Right lobe of liver (tissue), 4 donors: ENCODE data around the gene RNLS.

Source experiments
- POLR2A ChIP-seq: fragments of 450-650 bp; IDR thresholded peaks from one replicate; pipeline ENCODE4 v1.6.1; 2017; ENCODE audit warnings: antibody characterized with exemption, mild to moderate bottlenecking
- TF ChIP-seq, protein P1 (sequence below), 4 donors: fragments of 200-600 bp in 3 of 4; fragments of 450-650 bp in 1 of 4; IDR thresholded peaks; one replicate each; pipeline versions ENCODE4 v1.5.1 to v1.8.0; 2016 to 2022; ENCODE audit warnings: antibody characterized with exemption in 4 of 4, mild to moderate bottlenecking in 2 of 4
- donor health status: DM: no; HTN: no; CAD: no.
- donor health status: DM: no; HTN: no; CAD: no.
- donor health status: DM: no; HTN: yes; CAD: no.

DNA sequence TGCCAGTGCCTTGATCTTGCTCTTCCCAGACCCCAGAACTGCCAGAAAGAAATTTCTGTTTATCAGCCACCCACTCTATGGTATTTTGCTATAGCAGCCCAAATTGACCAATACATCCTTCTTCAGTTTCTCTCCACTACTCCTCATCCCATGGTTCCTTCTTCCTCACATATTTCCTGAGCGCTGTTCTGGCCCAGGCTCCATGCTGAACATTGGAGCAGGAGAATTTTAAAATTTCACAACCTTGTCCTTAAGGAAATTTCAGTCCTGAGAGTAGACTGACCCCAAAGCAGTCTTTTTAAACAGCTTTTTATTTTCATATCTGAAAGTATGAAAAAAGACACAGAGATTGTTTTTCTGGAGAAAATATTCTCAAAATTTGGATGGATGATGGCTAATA is 297.1 kb downstream of the RNLS start:
- no peak for TF ChIP-seq POLR2A
- TF ChIP-seq, protein P1, sequence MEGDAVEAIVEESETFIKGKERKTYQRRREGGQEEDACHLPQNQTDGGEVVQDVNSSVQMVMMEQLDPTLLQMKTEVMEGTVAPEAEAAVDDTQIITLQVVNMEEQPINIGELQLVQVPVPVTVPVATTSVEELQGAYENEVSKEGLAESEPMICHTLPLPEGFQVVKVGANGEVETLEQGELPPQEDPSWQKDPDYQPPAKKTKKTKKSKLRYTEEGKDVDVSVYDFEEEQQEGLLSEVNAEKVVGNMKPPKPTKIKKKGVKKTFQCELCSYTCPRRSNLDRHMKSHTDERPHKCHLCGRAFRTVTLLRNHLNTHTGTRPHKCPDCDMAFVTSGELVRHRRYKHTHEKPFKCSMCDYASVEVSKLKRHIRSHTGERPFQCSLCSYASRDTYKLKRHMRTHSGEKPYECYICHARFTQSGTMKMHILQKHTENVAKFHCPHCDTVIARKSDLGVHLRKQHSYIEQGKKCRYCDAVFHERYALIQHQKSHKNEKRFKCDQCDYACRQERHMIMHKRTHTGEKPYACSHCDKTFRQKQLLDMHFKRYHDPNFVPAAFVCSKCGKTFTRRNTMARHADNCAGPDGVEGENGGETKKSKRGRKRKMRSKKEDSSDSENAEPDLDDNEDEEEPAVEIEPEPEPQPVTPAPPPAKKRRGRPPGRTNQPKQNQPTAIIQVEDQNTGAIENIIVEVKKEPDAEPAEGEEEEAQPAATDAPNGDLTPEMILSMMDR (IDR thresholded peaks at IDR 0.05), result no peak
